NCI-H1694 (cell line): ENCODE measurements around the gene SPAG4.

Experiments
- DNase-seq: peaks from one replicate; lab custom pipeline; 2025; lab: John Stamatoyannopoulos, UW

SPAG4 gene

GRCh38 chr20:35600176-35600992 is 15.2 kb upstream of the SPAG4 start:
- no peak for DNase-seq

DNA sequence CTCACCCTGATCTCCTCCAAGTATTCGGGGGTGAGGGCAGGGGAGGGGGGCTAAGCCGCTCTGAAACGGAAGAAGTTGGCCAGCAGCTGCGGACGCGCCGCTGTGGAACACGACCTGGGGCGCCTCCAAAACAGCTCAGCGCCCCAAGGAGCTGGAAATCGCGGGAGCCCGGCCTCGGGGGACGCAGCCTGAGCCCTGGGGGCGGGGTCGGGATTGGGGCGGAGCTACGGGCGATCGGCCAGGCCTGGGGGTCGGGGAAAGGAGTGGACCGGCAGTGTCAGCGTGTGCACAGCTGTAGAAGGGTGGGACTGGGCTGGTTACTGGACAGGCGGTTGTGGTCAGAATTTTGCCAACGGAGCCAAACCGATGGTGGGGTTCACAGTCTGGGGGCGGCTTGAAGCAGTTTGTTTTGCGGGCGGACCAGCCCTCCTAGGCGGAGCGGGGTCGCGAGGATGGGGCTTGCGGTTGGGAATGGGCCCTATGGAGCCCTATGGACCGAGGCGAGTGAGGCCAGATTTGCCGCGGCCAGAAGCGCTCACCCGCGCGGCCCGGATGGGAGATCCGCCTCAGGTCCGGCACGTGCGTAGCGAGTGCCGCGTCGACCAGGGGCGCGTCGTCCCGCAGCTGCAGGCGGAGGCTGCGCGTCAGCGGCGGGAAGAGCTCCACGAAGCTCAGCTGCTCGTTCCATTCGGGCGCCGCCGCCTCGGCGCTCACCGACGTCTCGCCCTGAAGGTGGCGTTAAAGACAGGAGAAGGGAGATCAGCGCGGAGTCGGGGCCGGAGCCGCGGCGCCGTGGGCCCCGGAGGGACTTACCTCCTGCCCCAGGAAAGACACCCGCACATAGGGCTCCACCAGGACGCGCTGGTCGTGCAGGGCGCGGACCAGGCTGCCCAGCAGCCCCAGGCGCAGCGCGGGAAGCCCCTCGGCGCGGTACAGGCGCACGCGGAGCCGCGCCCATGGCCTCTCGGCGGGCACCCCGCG is 14.3 kb upstream of the SPAG4 start:
- peak; percentile 15 for DNase-seq

- DNase-seq = no peak
Observed at GRCh38 chr20:35601990-35602389, 13.6 kb upstream of the SPAG4 start.

- DNase-seq = no peak
Observed at GRCh38 chr20:35602851-35603495, 12.7 kb upstream of the SPAG4 start.

DNA sequence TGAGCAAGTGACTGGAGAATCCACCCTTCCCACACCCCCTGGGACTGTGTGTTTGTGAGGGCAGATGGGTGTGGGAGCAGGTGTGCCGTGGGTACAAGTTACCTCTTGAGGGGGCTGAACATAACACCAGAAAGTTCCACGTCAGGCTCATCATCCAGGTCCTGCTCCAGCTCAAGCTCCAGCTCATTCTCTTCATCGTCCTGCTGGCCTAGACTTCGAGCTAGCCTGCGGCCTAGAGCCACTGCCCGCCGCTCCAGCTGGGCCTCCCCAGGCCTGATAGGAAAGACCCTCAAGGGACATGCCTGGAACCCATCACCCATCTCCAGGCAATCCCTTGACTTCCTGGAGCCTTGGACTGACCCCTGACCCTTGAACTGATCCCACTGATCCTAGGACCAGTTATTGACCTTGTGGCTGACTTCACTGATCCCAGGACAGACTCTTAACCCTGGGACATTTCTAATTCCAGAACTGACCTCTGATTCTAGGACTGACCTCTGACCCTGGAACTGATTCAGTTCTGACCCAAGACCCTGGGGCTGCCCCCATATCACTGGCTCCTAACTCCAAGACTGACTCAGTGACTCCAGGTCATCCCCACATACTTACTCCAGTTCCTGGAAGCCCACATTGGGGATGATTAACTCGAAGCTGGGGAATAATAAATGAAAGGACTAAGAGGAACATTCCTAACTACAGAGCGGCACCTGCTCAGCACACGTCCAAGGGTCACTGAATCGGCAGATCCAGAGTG is 11.8 kb upstream of the SPAG4 start:
- no peak for DNase-seq

GRCh38 chr20:35604449-35604747 is 11.2 kb upstream of the SPAG4 start:
- no peak for DNase-seq

DNA sequence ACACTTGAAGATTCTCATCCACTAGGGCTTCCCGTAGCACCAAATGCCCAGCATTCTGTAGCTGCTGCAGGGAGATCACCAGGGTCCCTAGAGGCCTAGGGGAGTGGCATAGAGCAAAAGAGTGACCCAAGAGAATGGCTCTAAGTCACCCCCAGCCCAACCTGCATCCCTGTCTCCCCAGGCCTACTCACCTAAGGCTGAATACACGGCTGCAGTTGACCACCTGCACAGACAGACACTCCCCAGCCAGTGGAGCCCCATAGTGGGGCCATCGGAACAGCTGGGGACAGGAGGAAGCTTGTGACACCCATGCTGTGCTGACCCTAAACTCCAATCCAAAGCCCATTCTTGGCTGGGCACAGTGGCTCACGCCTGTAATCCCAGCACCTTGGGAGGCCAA is 9.5 kb upstream of the SPAG4 start:
- DNase-seq = no peak

DNA sequence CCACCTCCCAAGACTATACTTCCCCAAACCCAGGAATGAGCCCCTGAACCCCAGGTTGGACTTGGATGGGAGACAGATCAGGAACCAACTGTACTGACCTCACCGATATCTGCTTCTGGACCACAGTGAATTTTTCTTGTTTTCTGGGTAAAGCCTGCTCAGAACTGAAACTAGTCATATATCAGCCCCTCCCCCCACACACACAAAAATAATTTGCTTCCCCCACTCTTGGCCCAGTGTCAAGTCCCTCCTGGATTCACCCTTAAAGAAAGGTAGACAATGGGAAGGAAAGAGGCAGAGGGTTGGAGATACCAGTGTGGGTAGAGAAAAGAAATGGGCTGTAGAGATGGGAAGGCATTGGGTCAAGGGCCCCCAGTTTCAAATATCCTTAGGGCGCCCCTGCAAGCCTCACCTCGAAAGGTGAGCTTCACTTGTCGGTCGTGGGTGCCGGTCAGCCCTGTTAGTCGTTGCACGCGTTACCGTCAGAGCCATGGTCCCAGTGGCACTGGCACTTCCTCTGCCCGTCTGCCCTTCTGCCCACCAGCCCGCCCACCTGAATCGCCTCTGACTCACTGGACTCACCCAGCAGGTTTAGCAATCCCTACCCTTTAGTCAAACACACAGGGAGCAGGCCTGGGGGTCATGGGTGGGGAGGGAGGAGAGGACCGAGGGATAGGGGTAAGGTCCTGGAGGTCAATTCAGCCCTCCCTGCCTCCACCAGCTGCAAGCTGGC is 8.5 kb upstream of the SPAG4 start:
- no peak for DNase-seq

GRCh38 chr20:35610833-35611427 is 4.7 kb upstream of the SPAG4 start:
- no peak for DNase-seq

- no peak for DNase-seq
Observed at GRCh38 chr20:35611482-35611881, 4.1 kb upstream of the SPAG4 start.

DNA sequence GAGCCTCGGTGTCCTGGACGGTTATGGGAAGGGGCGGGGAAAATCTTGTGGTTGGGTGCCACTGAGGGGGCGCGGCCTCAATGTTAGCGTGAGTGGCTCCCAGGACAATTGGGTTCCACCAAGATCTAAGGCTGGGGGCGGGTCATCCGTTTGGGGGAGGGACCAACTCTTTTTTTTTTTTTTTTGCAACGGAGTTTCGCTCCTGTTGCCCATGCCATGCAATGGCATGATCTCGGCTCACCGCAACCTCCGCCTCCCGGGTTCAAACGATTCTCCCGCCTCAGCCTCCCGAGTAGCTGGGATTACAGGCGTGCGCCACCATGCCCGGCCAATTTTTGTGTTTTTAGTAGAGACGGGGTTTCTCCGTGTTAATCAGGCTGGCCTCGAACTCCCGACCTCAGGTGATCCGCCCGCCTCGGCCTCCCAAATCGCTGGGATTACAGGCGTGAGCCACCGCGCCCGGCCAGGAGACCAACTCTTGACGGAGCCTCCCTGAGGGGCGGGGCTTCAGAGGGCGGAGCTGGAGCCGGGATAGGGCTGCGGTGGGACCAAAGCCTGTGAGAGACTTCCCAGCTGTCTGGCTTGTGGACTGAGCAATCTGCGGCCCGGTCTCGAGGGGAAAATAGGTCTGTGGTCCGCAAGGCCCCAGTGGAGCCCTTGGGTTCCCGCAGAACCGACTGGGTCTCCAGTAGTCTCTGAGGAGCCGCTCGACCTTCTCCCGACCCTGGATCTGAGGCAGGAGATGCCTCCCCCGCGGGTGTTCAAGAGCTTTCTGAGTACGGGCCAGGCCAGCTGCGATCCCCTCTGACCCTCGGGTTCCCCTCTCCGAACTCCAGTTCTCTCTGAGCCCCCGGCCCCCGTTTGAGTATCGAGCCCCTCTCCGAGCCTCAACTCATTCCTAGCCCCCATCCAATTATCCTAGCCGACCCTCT is 1.1 kb downstream of the SPAG4 start:
- DNase-seq = peak; percentile 98

DNA sequence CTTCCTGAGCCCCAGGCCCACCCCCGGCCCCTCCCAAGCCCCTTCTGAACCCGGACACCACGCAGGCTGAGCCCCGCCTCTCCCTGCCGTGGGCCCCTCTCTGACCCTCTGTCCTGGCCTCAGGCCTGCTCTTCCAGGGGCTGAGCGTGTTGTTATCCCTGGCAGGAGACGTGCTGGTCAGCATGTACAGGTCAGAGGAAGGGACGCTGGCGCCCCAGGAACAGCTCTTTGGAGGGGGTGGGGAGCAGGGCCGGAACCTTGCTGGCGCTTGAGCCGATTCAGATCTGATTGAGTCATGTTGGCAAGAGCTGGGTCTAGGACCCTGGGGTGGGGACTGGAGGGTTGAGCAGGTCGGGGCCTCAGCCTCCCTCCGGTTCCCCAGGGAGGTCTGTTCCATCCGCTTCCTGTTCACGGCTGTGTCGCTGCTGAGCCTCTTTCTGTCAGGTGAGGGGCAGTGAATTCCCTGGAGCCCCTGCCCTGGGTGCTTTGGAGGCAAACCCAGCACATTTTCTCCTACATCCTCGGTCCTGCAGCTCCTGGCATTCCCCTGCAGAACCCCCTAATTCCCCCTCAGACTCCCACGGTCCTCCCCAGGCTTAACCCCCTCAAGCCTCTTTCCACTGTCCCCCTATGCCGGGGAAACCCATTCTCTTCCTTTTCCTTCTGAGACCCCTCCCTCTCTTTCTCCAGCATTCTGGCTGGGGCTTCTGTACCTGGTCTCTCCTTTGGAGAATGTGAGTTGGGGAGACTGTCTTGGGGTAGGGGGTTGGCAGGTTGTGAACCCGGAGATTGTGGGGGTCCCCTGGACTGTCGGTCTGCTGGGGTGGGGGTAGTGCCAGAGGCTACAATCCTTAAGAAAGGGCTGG is 2.0 kb downstream of the SPAG4 start:
- peak; percentile 35 for DNase-seq

GRCh38 chr20:35618263-35619131 is 2.9 kb downstream of the SPAG4 start:
- DNase-seq = no peak

DNA sequence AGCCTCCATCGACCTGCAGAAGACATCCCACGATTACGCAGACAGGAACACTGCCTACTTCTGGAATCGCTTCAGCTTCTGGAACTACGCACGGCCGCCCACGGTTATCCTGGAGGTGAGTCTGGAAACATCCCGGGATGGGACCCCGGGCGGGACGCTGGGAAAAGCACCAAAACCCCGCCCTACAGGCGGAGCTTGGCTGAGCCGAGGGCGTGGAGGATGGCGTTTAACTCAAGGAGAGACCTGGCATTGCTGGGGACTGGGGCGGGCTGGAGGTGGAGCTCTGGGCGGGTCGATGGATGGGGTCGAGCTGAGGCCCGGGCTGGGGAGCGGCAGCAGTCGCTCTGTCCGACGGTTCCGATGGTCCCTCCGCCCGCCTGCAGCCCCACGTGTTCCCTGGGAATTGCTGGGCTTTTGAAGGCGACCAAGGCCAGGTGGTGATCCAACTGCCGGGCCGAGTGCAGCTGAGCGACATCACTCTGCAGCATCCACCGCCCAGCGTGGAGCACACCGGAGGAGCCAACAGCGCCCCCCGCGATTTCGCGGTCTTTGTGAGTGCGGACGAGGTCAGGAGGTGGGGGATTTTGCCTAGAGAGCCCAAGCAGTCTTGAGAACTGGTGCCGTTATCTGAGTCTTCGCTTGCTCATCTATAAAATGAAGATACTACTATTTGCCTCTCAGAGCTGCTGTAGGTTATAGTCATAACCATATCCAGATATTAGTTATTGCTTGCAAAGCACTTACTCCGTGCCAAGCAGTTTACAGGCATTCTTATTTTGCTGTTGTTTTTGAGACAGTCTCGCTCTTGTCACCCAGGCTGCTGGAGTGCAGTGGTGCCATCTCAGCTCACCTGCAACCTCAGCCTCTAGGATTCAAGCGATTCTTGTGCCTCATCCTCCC is 3.8 kb downstream of the SPAG4 start:
- DNase-seq = peak; percentile 76

GRCh38 chr20:35620818-35621559 is 5.4 kb downstream of the SPAG4 start:
- no peak for DNase-seq

DNA sequence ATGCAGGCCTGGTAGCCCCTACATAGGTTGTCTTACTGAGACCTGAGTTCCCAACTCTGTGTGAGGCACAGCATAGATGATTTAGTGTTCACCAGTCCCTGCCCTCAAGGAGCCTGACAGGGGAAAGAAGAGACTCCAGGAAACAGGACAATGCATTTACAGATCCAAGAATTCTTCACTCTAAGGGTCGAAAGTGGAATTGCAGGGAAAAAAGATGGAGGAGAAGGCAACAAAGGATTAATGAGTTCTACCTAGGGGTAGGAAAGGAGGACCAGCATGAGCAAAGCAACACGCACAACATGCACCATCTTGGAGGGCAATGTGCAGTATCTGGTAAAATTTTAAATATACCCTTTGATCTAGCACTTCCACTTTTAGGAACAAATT is 5.9 kb downstream of the SPAG4 start:
- DNase-seq = no peak
